B cell (primary cell): Measurements from ENCODE around the gene KRTAP10-2. TPM values are rescaled to one million over a fixed set of nuclear protein-coding genes. Genes with fewer than 3 reads are reported as not detected.

ENCODE experiments used
- ATAC-seq: fragments of 200-7000 bp; cut with Tn5 transposase; one replicate; pipeline ENCODE4 v1.10.0; 2021; ENCODE audit warnings: low read depth, mild to moderate bottlenecking, moderate number of reproducible peaks, moderate library complexity
- CTCF ChIA-PET: fragments of 350-600 bp; sonication (Branson Sonifier 250); formaldehyde crosslinking; loops from one replicate; lab custom pipeline; 2021; ENCODE audit warnings: antibody characterized with exemption, inconsistent platforms; lab: Charles Lee
- POLR2A ChIA-PET: fragments of 350-600 bp; sonication (Branson Sonifier 250); formaldehyde crosslinking; loops from one replicate; lab custom pipeline; 2021; ENCODE audit warnings: antibody characterized with exemption; lab: Charles Lee
- DNase-seq: peaks from one replicate; pipeline ENCODE4 v3.0.0; 2013
- H2AFZ ChIP-seq: 2 replicates; pipeline ENCODE4 v1.6.1; 2012; ENCODE audit warnings: mild to moderate bottlenecking, low read depth, low read length; ENCODE audit not compliant: insufficient read depth, poor library complexity, severe bottlenecking
- H3K27ac ChIP-seq, 2 donors: 1 replicate in 1 of 2; 2 replicates in 1 of 2; pipeline ENCODE4 v1.5.1; 2012 to 2013; ENCODE audit warnings: low read length in 2 of 2, mild to moderate bottlenecking in 2 of 2, moderate library complexity in 1 of 2
- H3K27me3 ChIP-seq, 4 experiments: fragments of 200-600 bp in 1 of 4; sonication (generic) in 1 of 4; replicated peaks in 1 of 4; 1 replicate in 2 of 4; 2 replicates in 2 of 4; pipeline versions ENCODE4 v1.6.1 to v1.7.0; 2013 to 2016; ENCODE audit warnings: low read length in 3 of 4, mild to moderate bottlenecking in 2 of 4, mixed read lengths in 1 of 4, moderate library complexity in 1 of 4; ENCODE audit not compliant: insufficient read depth in 4 of 4, control insufficient read depth in 3 of 4; ENCODE audit errors: control extremely low read depth in 1 of 4
- H3K36me3 ChIP-seq, 2 experiments: replicated peaks in 1 of 2; 1 replicate in 1 of 2; 2 replicates in 1 of 2; pipeline versions ENCODE4 v1.6.1 to v1.7.1; 2013; ENCODE audit warnings: low read length in 1 of 2; ENCODE audit not compliant: insufficient read depth in 2 of 2, control insufficient read depth in 1 of 2; ENCODE audit errors: control extremely low read depth in 1 of 2, extremely low read depth in 1 of 2
- H3K4me1 ChIP-seq, 2 donors: fragments of 200-600 bp in 1 of 2; sonication (generic) in 1 of 2; 1 replicate in 1 of 2; 2 replicates in 1 of 2; pipeline versions ENCODE4 v1.5.1 to v1.6.1; 2013 to 2017; ENCODE audit warnings: low read length in 2 of 2; ENCODE audit not compliant: control insufficient read depth in 2 of 2, insufficient read depth in 2 of 2
- H3K4me2 ChIP-seq: replicated peaks from 2 replicates; pipeline ENCODE3; 2012; ENCODE audit warnings: mild to moderate bottlenecking, low read depth, low read length; ENCODE audit not compliant: poor library complexity, severe bottlenecking
- H3K4me3 ChIP-seq, 5 experiments: fragments of 200-600 bp in 1 of 5; sonication (generic) in 1 of 5; 1 replicate in 3 of 5; 2 replicates in 2 of 5; pipeline versions ENCODE4 v1.5.1 to v1.7.0; 2011 to 2016; ENCODE audit warnings: low read length in 4 of 5, mild to moderate bottlenecking in 4 of 5, low read depth in 2 of 5, control low read depth in 1 of 5, moderate library complexity in 1 of 5; ENCODE audit not compliant: insufficient read depth in 1 of 5; ENCODE audit errors: control extremely low read depth in 1 of 5, extremely low read depth in 1 of 5
- H3K79me2 ChIP-seq: fragments of 200-600 bp; sonication (generic); one replicate; pipeline ENCODE4 v1.6.0; 2016; ENCODE audit warnings: low read length; ENCODE audit not compliant: control insufficient read depth, insufficient read depth
- H3K9ac ChIP-seq: fragments of 200-600 bp; sonication (generic); 2 replicates; pipeline ENCODE4 v1.6.1; 2017; ENCODE audit warnings: mild to moderate bottlenecking, low read length, moderate library complexity
- H3K9me3 ChIP-seq, 3 donors: one replicate each; pipeline versions ENCODE4 v1.6.1 to v1.7.1; 2013; ENCODE audit warnings: low read length in 2 of 3; ENCODE audit not compliant: control insufficient read depth in 2 of 3, insufficient read depth in 1 of 3; ENCODE audit errors: control extremely low read depth in 1 of 3
- H4K20me1 ChIP-seq: 2 replicates; pipeline ENCODE4 v1.6.0; 2012; ENCODE audit warnings: mild to moderate bottlenecking, low read length; ENCODE audit not compliant: insufficient read depth, control insufficient read depth, poor library complexity, severe bottlenecking
- H3K27ac Mint-ChIP-seq: one replicate; pipeline ENCODE4 v1.8.0; 2021; ENCODE audit warnings: mixed read lengths
- H3K27me3 Mint-ChIP-seq: one replicate; pipeline ENCODE4 v1.8.0; 2021; ENCODE audit warnings: mixed read lengths
- H3K4me1 Mint-ChIP-seq: one replicate; pipeline ENCODE4 v1.8.0; 2021; ENCODE audit warnings: mixed read lengths
- H3K4me3 Mint-ChIP-seq: one replicate; pipeline ENCODE4 v1.8.0; 2021; ENCODE audit warnings: mixed read lengths
- H3K9me3 Mint-ChIP-seq: one replicate; pipeline ENCODE4 v1.8.0; 2022; ENCODE audit warnings: mixed read lengths; ENCODE audit not compliant: insufficient read depth
- CTCF ChIP-seq: fragments of 200-600 bp; IDR thresholded peaks from one replicate; pipeline ENCODE4 v1.8.0; 2022; ENCODE audit warnings: antibody characterized with exemption, mild to moderate bottlenecking
- EZH2 ChIP-seq: IDR thresholded peaks from 2 replicates; pipeline ENCODE4 v1.6.1; 2012; ENCODE audit warnings: borderline replicate concordance, low read depth, mild to moderate bottlenecking, moderate library complexity, low read length; ENCODE audit not compliant: insufficient read depth, poor library complexity, severe bottlenecking
- WGBS: methylation state at CpG from one replicate; pipeline ENCODE4 v1.1.5; 2013; ENCODE audit warnings: missing lambda C conversion rate; ENCODE audit not compliant: insufficient coverage; 5-methylcytosine and 5-hydroxymethylcytosine counted together
- intact Hi-C: fragments of 100-400 bp; cut with micrococcal nuclease; formaldehyde crosslinking; loops from one replicate; pipeline ENCODE4 v1.10.0; 2022
- polyA plus RNA-seq: library from polyadenylated mRNA; depleted of rRNA; stranded (reverse); fragments of >200 nt; gene quantifications from 2 replicates; pipeline ENCODE4 v1.2.3, GENCODE V29; 2012
- total RNA-seq, 2 donors: library from RNA; stranded (reverse); fragments of 120-200 nt in 1 of 2; gene quantifications; 1 replicate in 1 of 2; 2 replicates in 1 of 2; pipeline versions ENCODE4 v1.2.3 to v1.2.4, GENCODE V29; 2013 to 2022

Gene KRTAP10-2
- total and polyA plus RNA-seq, 2 donors (not counting 1 experiment from before 2014, with no cell fraction given) = not detected

GRCh38 chr21:44513389-44514217 lies 37.7 kb downstream of the KRTAP10-2 start:
- no peak overlapping the region for H3K27ac Mint-ChIP-seq
- H3K4me1 ChIP-seq = peaks cover 9 to 11% of the 10 kb centered on the region in 2 donors
- no peak overlapping the region for H3K4me3 ChIP-seq
- TF ChIP-seq EZH2 (no peak), CTCF (no peak)
- no peak overlapping the region for H3K4me2 ChIP-seq
- no peak overlapping the region for H3K9ac ChIP-seq
- peaks cover 0 to 9% (median 3%) of the 10 kb centered on the region in 4 experiments for H3K27me3 ChIP-seq
- no peak overlapping the region for H3K4me3 Mint-ChIP-seq
- ATAC-seq (no peak), DNase-seq (no peak)
- ChIA-PET POLR2A (no interaction called here), CTCF (no interaction called here)
- no peaks in the 10 kb centered on the region for H3K36me3 ChIP-seq
- no peaks in the 10 kb centered on the region for H4K20me1 ChIP-seq
- no peaks in the 10 kb centered on the region for H3K79me2 ChIP-seq
- peaks cover 7% of the 10 kb centered on the region for H3K4me1 Mint-ChIP-seq
- H3K27ac ChIP-seq = no peak overlapping the region
- H3K9me3 ChIP-seq = peaks cover 0 to 10% (median 0%) of the 10 kb centered on the region in 3 donors
- WGBS = 90% methylated on average over 13 of the region's 15 CpGs
- no peak overlapping the region for H2AFZ ChIP-seq
- H3K9me3 Mint-ChIP-seq = no peaks in the 10 kb centered on the region
- intact Hi-C loops = loop anchor here (5.0 kb wide), 1 partner anchor 419 kb away; no protein-coding TSS in a partner anchor
- peaks cover 4% of the 10 kb centered on the region for H3K27me3 Mint-ChIP-seq
